Activated naive CD4-positive, alpha-beta T cell treated with anti-CD3 and anti-CD28 coated beads, Interleukin-2, amount 50 U/mL, for 24 hours (primary cell): ENCODE results near the gene ARHGAP8.
"Not testable (repeated sequence)": the region's sequence is repeated elsewhere in the genome, so short reads cannot be mapped to it uniquely, and the experiment has no call there.

Experiments used
- H3K27ac Mint-ChIP-seq: one replicate; pipeline ENCODE4 v1.8.0; 2021; ENCODE audit warnings: mild to moderate bottlenecking, mixed read lengths
- H3K27me3 Mint-ChIP-seq: one replicate; pipeline ENCODE4 v1.8.0; 2021; ENCODE audit warnings: mixed read lengths
- H3K36me3 Mint-ChIP-seq: one replicate; pipeline ENCODE4 v1.8.0; 2021; ENCODE audit warnings: mixed read lengths
- H3K4me1 Mint-ChIP-seq: one replicate; pipeline ENCODE4 v1.8.0; 2021; ENCODE audit warnings: mixed read lengths
- H3K4me3 Mint-ChIP-seq: one replicate; pipeline ENCODE4 v1.8.0; 2021; ENCODE audit warnings: mild to moderate bottlenecking, mixed read lengths
- H3K9me3 Mint-ChIP-seq: one replicate; pipeline ENCODE4 v1.8.0; 2021; ENCODE audit warnings: mixed read lengths

ARHGAP8 gene

DNA sequence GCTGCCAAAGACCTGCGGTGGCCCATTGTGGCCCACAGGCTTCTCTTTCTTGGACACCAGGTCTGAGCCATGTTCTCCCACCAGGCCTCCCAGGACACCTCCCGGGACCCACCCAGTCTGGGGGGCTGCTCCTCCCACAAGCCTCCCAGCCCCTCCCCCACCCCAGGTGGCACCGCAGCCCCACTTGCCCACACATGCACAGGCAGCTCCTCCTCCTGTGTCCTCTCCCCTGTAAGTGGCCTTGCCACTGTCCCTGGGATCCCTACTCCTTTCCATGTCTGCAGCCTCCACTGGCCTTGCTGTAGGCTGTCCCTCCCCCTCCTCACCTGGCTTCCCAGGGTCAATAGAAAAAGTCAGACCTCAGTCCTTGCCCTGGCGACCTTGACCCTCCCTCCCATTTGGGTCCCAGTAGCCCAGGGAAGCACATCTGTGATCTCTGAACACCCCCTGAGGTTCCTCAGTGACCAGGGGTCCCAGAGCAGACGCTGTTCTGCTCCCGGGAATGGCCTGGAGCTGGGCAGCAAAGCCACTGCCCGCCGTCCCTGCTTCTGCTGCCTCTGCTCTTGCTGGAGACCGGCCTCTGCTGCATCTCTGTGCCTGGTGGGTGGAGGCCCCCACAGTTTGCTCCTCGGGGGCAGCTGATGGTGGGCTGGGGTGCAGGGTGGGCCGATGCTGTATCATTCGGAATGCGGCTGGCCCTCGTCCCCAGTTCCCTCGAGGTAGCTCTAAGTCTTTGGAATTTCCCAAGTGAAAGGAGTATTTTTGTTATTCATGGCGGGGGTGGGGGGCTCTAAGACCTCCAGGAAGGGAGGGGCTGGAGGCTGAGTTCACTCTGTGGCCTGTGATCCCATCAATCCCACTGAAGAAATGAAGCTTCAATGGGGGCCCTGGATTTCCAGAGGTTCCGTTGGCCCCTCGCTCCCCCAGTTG lies 43.6 kb downstream of the ARHGAP8 start:
- Mint-ChIP-seq H3K9me3 (no peaks in the 10 kb centered on the region), H3K4me1 (no peaks in the 10 kb centered on the region), H3K27ac (no peak overlapping the region), H3K27me3 (no peaks in the 10 kb centered on the region), H3K4me3 (no peak overlapping the region), H3K36me3 (no peaks in the 10 kb centered on the region)

DNA sequence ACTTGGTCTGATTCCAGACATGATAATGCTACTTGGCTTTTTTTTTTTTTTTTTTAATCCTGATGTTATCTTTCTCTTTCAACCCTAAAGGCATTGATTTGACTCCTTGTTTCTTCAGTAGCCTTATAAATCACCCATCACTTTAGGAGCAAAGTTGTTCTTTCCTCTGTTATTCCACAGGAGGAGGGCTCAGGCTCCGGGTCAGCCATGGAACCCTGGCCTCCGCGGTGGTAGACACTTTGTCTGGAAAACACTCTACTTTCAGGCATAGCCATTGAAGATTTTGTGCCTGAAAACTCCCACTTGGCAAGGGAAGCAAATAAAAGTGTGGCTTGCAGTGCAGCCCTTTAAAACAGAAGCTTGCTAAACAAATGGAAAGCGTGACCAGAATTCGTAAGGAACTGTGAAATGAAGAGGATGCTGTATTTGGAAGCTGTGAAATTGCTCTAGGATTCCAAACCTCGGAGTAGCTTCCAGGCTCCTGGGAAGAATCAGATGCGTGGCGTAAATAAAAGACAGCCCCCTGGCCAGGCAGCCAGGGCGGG lies 44.9 kb downstream of the ARHGAP8 start:
- Mint-ChIP-seq H3K36me3 (no peaks in the 10 kb centered on the region), H3K9me3 (no peaks in the 10 kb centered on the region), H3K27me3 (no peaks in the 10 kb centered on the region), H3K4me3 (no peak overlapping the region), H3K4me1 (no peaks in the 10 kb centered on the region), H3K27ac (no peak overlapping the region)

DNA sequence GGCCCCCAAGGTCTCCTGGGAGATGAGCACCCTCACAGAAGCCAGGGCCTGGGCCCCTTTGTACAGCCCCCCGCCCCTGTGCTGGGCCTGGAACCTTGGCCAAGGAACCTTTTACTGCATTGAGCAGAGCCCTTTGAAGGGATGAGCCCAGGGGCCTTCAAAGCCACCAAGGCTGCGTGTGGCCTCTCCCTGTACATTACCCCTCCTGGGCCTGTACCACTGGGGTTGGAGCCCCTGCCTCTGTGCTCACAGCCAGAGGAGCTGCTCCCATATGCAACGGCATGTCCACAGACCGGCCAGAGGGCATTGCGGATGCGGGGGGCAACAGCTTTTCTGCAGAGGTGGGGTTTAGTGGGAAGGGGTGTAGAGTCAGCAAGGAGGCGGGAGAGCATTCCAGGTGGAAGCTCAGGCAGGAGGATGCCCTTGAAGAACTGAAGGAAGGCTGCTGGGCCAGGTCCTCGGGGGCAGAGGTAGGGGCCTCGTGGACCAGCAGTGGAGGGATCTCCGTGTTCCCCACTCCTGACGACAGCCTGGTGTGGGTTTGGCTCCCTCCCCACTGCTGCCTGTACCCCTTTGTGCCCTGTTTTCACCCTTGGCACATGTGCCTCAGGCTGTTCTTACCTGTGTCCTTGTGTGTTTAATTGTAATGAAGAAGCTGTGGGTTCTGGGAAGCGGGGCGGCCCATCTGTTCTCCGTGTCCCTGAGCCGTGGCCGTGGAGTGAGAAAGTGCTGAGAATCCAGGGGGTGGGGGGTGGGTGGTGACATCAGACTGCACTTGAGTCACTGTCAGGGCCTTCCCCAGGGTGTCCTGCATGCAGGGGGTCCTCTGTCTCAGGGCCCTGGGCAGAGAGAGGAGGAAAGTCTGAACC lies 46.9 kb downstream of the ARHGAP8 start:
- Mint-ChIP-seq H3K9me3 (no peaks in the 10 kb centered on the region), H3K27me3 (no peaks in the 10 kb centered on the region), H3K27ac (no peak overlapping the region), H3K4me3 (no peak overlapping the region), H3K4me1 (no peaks in the 10 kb centered on the region), H3K36me3 (no peaks in the 10 kb centered on the region)

DNA sequence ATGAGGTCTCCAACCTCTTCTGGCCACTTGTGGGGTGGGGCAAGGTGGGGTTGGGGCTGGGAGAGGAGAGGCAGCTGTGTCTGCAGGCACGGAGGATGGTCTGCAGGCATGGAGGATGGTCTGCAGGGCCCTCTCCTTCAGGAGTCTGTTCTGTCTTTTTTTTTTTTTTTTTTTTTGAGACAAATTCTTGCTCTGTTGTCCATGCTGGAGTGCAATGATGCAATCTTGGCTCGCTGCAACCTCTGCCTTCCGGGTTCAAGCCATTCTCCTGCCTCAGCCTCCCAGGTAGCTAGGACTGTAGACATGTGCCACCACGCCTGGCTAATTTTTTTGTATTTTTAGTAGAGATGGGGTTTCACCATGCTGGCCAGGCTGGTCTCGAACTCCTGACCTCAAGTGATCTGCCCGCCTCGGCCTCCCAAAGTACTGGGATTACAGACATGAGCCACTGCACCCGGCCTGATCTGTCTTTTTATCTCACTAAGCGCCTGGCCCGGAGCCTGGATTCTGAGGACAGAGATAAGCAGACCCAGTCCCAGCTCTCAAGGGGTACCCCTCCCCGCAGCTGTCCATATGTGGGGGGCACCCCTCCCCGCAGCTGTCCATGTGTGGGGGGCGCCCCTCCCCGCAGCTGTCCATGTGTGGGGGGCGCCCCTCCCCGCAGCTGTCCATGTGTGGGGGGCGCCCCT lies 47.7 kb downstream of the ARHGAP8 start:
- not testable (repeated sequence) for H3K27ac Mint-ChIP-seq, H3K9me3 Mint-ChIP-seq, H3K36me3 Mint-ChIP-seq, H3K4me3 Mint-ChIP-seq, H3K27me3 Mint-ChIP-seq, H3K4me1 Mint-ChIP-seq

DNA sequence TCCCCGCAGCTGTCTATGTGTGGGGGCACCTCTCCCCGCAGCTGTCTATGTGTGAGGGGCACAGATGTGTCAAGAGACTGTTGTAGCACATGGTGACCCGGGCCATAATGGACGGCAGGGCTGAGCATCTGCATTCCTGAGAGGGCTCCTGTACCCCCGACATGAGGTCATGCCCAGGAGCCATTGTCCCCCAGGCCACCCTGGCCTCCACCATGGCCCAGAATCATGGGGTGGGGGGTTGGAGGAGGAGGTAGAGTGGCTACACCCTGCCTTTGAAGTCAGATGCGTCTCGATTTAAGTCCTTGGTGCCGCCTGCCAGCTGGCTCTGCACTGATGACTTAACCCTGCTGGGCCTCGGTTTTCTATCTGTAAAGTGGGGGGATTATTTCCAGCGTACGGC lies 49.1 kb downstream of the ARHGAP8 start:
- Mint-ChIP-seq H3K9me3 (no peaks in the 10 kb centered on the region), H3K27me3 (no peaks in the 10 kb centered on the region), H3K4me1 (no peaks in the 10 kb centered on the region), H3K36me3 (no peaks in the 10 kb centered on the region), H3K4me3 (no peak overlapping the region), H3K27ac (no peak overlapping the region)

DNA sequence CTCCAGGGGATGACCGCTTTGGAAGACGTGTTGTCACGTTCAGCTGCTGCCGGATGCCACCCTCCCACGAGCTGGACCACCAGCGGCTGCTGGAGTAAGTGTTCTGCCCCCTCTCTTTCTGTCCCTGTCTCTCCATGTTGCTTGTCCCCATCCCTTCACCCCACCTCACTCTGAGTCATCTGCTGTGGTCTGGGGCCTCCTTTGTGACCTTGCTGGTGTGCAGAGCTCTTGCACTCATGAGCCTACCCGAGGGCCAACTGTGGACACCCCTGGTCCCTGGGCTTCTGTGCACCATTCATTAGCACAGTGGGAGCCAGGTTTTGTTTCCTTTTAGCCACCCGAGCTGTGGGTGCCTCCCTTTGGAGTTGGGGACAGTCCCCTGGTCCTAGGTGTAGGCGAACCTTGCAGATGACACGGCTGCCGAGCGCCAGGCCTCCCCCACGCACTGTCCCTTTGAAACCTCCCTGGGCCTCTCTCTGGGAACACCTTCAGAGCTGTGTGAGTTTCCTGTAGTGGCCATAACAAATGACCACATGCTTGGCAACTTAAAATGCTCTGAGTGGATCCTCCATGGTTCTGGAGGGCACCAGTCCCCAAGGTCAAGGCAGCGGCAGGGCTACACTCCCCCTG lies 49.8 kb downstream of the ARHGAP8 start:
- Mint-ChIP-seq H3K27ac (no peak overlapping the region), H3K27me3 (no peaks in the 10 kb centered on the region), H3K9me3 (no peaks in the 10 kb centered on the region), H3K4me3 (no peak overlapping the region), H3K4me1 (no peaks in the 10 kb centered on the region), H3K36me3 (no peaks in the 10 kb centered on the region)

DNA sequence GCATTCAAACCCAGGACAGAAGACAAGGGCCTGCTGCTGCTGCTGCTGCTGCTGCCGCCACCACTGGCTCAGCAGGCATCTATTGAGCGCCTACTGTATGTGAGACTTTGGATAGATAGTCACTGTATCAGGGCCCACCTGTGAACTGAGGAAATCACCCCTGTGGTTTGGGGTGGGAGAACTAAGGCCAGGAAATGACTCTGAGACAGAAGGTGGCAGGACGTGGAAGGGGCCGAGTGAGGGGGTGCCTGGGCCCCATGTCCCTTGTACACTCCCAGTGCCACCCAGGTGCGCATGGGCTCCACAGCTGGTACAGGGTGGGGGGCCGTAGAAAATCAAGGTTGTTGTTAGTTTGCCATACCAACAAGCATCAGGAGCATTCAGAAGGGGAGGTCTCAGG lies 50.6 kb downstream of the ARHGAP8 start:
- Mint-ChIP-seq H3K9me3 (no peaks in the 10 kb centered on the region), H3K27me3 (no peaks in the 10 kb centered on the region), H3K4me3 (no peak overlapping the region), H3K27ac (no peak overlapping the region), H3K36me3 (no peaks in the 10 kb centered on the region), H3K4me1 (no peaks in the 10 kb centered on the region)

DNA sequence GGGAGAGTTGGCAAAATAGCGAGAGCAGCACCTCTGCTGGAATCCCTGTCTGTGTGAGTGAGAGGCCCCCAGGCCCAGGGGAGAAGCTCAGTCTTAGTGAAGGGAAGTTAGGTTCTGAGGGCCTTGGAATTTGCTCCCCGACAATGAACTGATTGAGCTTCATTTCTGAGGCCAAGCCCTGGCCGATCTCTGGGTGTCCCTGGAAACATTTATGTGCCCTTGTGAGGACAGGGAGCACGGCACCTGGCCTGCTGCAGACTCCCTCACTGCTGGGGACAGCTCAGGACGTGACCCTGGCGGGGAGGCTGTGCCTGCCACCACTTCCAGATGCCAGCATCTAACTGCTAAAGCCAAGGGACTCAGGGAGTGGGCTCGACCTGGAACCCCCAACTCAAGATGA lies 52.0 kb downstream of the ARHGAP8 start:
- Mint-ChIP-seq H3K9me3 (no peaks in the 10 kb centered on the region), H3K27me3 (no peaks in the 10 kb centered on the region), H3K4me1 (peaks cover 4% of the 10 kb centered on the region), H3K4me3 (no peak overlapping the region), H3K36me3 (no peaks in the 10 kb centered on the region), H3K27ac (no peak overlapping the region)

DNA sequence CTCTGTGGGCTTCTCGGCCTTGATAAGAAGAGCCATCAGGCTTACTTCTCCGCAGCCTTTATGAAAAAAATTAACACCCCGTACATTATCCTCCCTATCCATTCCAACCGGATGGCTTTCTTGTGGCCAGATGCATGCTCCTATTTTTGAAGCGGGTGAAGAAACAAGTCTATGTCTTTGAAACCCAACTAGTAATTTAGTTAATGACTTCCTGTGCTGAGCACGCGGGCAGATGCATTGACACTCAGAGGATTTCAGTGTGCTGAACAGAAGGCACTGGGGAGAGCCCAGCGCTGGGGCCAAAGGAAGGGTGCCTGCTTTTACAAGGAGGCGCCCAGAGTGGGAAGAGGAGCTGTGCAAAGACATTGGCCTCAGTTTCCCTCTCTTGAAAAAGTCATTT lies 53.3 kb downstream of the ARHGAP8 start:
- H3K27ac Mint-ChIP-seq = no peak overlapping the region
- no peaks in the 10 kb centered on the region for H3K27me3 Mint-ChIP-seq
- H3K36me3 Mint-ChIP-seq = no peaks in the 10 kb centered on the region
- H3K4me3 Mint-ChIP-seq = no peak overlapping the region
- H3K4me1 Mint-ChIP-seq = peaks cover 4% of the 10 kb centered on the region
- no peaks in the 10 kb centered on the region for H3K9me3 Mint-ChIP-seq

DNA sequence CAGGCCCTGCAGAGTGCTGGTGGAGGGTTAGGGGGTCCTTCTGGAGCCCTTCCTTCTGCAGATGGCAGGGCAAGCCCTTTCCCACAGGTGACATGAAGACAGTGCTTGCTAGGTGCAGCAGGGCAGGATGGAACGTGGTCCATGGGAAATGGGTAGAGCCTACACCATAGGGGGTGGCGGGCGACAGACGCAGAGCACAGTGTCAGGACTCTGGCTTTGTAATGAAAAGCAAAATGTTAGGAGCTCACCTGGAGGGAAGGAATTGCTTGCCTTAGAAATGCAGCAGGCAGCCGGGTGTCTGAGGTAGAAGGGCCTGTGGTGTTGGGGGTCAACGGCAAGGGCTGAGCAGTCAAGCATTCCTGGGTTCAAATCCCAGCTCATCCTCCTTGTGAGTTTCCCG lies 54.9 kb downstream of the ARHGAP8 start:
- H3K4me3 Mint-ChIP-seq = no peak overlapping the region
- peaks cover 4% of the 10 kb centered on the region for H3K4me1 Mint-ChIP-seq
- no peaks in the 10 kb centered on the region for H3K27me3 Mint-ChIP-seq
- H3K9me3 Mint-ChIP-seq = no peaks in the 10 kb centered on the region
- H3K27ac Mint-ChIP-seq = no peak overlapping the region
- H3K36me3 Mint-ChIP-seq = no peaks in the 10 kb centered on the region

DNA sequence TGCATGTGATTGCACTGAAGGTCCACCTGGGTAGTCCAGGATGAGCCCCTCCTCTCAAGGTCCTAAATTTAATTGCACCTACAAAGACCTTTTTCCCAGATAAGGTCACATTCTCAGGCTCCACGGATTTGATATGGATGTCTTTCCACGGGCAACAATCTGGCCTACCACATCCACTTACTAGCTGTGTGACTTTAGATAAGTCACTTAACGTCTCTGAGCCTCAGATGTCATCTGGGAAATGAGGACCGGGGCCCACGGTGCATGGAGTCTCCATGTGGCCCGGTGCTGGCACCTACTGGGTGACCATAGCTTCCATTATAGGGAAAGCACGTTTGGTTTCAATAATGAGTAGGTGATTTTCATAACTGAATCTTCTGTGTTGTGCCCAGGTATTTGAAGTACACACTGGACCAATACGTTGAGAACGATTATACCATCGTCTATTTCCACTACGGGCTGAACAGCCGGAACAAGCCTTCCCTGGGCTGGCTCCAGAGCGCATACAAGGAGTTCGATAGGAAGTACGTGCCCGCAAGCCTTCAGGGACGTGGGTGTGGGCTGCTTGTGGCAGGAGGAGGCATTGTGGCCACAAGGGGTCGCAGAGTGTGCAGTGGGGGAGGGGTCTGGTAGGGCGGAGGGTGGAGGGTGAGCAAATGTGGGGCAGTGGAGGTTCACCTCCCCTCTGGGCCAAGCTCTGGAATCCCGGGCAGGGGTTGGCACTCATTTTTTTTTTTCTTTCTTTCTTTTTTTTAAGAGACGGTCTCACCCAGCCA lies 55.7 kb downstream of the ARHGAP8 start:
- no peak overlapping the region for H3K4me3 Mint-ChIP-seq
- no peak overlapping the region for H3K27ac Mint-ChIP-seq
- H3K27me3 Mint-ChIP-seq = no peaks in the 10 kb centered on the region
- H3K36me3 Mint-ChIP-seq = no peaks in the 10 kb centered on the region
- peaks cover 4% of the 10 kb centered on the region for H3K4me1 Mint-ChIP-seq
- no peaks in the 10 kb centered on the region for H3K9me3 Mint-ChIP-seq

DNA sequence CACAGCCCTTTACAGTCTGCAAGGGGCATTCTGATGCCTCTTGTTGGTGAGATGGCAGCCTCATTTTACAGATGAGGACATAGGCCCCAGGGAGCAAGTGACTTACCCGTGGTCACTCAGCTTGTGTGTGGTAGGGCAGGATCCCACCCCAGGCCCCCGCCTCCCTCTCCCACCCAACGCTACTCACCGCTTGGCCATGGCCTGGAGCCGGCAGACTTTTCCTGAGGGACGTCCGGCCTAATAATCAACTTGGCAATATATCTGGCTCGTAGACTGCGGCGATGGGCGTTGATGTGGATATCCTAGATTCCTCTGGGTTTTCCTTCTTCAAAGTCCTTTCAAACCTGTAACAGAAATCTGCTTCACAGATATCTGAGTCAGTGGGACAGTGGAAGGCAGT lies 57.1 kb downstream of the ARHGAP8 start:
- Mint-ChIP-seq H3K4me3 (no peak overlapping the region), H3K27ac (no peak overlapping the region), H3K4me1 (peaks cover 4% of the 10 kb centered on the region), H3K9me3 (no peaks in the 10 kb centered on the region), H3K27me3 (no peaks in the 10 kb centered on the region), H3K36me3 (no peaks in the 10 kb centered on the region)

DNA sequence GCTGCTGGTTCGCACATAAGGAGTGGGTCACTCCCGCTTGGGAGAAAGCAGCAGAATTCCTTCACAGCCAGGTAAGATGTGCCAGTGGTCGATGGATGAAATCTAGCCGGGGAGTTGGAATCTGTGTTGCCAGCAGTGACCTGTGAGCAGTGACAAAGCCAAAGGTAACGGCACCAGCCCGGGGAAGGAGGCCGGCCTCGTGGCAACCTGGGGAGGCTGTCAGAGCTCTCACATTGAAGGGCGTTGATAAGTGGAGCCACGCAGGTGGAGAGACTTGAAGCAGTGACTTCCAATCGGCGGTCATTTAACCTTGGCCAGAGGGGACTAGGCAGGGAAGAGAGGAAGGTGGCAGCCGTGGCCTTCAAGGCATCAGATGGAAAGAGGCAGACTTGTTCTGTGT lies 58.8 kb downstream of the ARHGAP8 start:
- Mint-ChIP-seq H3K27ac (no peak overlapping the region), H3K4me3 (no peak overlapping the region), H3K9me3 (no peaks in the 10 kb centered on the region), H3K4me1 (peaks cover 4% of the 10 kb centered on the region), H3K36me3 (no peaks in the 10 kb centered on the region), H3K27me3 (no peaks in the 10 kb centered on the region)

DNA sequence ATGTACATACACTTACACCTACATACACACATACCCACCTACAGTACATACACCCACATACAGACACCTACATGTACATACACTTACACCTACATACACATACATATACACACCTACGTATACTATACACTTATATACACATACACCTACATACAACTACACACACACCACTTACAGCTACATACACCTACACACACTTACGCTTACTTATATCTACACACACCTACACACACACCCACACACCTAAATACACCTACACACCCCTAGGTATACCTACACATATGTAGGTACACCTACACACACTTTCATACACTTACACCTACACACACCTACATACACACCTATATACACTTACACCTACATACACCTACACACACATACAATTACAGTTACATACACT lies 61.0 kb downstream of the ARHGAP8 start:
- Mint-ChIP-seq H3K4me1 (no peaks in the 10 kb centered on the region), H3K27ac (peak overlapping the region; percentile 5), H3K27me3 (no peaks in the 10 kb centered on the region), H3K9me3 (no peaks in the 10 kb centered on the region), H3K4me3 (no peak overlapping the region), H3K36me3 (no peaks in the 10 kb centered on the region)
